GM18511 (cell line): ENCODE measurements around the gene ERC1.
"Not testable (repeated sequence)": the region's sequence is repeated elsewhere in the genome, so short reads cannot be mapped to it uniquely, and the experiment has no call there.

ENCODE experiments used
- ATAC-seq: cut with Tn5 transposase; IDR thresholded peaks from one replicate; pipeline ENCODE4 v1.9.1; 2021; ENCODE audit warnings: mild to moderate bottlenecking, moderate library complexity; ENCODE audit not compliant: unreplicated experiment

The ERC1 gene

DNA sequence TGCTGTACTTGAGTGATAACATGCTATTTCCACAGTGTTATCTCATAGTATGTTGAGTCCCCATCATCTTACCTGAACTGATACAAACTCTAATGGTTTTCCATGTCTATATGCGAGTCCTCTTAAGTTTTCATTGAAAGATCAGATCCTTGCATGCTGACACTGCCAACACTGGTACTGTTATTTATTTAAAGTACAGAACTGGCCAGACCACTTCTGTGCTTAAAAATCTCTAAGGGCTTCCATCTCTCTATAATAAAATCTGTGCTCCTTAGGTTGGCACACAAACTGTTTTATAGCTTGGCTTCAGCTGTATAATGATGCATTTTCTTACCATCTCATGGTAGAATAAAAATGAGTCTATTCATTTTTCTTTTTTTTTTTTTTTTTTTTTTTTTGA is 188.1 kb downstream of the ERC1 start:
- ATAC-seq: no peak

DNA sequence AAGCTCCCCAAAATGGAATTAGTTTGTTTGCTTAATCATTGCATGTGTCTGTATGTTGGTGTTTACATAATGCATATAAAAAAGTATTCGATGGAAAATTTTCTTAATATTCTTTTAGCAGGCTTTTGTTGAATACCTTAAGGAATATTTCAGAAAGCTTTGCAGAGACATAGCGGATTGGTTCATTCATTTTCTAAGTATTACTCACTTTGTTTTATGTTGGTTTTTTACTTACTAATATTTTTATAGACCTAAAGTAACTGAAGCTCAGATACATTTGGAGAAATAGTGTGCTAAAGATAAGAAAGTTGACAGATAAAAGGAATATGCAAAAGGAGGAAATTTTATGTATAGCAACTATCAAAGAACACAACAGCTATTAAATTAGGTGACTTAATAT is 191.0 kb downstream of the ERC1 start:
- no peak for ATAC-seq

DNA sequence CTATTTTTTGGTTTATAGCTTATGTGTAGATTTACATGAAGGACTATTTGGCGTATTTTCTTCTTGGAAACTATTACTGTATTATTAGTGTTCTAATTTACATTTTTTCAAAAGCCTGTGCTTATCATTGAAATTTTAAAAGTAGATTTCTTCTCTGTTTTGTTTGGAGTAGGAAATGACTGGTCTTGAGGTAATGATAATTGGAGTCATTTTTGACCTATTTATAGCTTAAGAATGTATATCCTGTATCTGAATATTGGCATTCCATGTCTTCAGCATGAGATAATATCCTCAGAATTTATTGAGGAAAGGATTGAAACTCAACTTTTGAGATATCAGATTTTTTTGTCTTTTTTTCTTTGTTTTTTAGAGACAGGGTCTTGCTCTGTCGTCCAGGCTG is 193.4 kb downstream of the ERC1 start:
- ATAC-seq: no peak

DNA sequence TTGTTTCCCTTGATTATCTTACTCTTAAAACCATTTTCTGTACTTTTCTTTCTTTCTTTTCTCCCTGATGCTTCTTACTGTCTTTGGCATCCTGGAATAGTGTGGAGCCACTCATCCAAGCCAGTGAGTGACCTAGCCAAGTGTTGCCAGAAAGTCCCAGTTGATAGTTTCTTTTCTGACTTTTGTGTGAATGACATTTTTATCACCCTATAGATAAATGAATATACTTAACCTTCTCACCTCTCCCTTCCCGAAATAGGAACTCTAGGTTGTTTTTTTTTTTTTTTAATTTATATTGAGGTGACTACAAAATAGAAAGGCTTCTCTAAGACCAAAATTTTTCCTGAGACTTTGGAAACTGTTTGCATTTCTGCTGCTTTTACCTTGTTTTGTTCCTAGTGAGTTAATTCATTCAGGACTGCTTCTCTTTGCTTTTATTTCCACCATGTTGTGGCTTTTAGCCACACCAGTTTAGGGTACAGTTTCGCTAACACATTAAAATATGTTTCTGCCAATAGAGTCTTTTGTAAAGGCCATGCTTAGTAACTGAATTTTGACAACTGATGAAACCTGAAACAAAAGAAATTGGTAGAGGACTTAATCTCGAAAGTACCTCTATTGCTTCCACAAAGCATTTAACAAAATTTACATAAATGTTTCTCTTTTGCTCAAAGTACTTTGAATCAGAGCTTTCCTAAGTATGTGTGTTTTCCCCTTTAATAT is 194.6 kb downstream of the ERC1 start:
- ATAC-seq: peak; percentile 54

DNA sequence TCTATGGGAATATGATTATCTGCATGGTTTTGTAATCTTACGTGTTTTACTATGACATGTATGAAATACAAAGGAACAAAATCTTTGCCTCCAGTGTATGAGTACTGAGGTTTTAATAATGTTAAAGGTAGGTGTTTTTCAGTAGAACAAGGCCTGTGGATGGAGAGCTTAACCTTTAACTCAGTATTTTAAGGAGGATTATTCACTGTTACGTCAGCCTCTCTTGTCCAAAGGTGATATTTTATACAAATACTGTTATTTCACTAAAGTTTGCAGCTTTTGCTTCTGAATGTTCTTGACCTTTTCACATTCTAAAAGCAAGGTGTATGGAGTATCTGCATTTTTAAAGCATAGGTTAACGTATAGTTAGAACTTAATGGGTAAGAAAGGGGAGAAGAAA is 195.3 kb downstream of the ERC1 start:
- ATAC-seq: no peak

DNA sequence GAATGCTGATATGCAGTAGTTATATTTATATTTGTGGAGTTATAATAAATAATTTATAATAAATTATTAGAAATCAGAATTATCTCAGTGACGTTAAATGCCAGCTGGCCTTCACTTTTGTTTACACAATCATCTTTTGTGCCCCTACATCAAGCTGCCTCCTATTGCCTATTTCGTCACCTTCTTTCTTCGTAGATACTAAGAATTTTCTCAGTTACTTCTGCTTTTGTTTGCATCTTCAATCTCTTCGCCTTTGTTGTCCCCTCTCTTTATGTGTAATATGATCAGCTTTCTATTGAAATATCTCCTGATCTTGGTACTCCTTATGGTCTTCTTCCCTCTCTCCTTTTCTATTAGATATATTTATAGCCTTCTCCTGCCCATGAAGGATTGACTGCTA is 197.0 kb downstream of the ERC1 start:
- no peak for ATAC-seq

DNA sequence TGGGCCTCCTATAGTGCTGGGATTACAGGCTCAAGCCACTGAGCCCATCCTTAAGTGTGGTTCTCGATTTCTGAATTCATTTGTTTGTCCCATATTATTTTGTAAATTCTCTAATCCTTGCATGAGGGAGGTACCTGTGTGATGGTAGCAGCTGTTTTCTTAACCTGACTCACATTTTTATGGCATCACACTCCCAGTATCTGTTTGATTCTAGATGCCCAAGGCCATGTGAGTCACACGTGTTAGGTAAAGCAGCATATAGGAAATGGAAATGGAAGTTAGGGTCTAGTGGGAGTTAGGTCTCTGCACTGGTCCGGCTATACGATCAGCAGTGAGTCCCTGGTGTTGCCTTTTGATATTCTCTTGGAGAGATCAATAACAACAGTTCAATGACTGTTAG is 198.1 kb downstream of the ERC1 start:
- no peak for ATAC-seq

DNA sequence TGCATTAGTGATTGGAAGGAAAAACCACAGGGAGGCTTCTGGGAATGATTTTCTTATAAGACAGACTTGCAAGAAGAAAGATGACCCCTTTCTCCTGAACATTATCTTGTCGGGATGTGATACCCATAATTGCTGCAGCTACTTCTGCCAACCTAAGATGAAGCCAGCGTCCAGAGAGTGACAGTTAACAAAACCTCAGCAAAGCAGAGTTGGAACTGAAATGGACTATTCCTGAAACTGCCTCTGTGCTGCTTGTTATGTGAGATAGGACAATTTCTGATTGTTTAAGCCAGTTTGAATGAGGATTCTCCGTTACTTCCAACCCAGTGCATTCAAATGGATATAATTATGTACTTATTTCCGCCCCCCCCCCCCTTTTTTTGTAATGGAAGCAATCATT is 204.5 kb downstream of the ERC1 start:
- no peak for ATAC-seq

DNA sequence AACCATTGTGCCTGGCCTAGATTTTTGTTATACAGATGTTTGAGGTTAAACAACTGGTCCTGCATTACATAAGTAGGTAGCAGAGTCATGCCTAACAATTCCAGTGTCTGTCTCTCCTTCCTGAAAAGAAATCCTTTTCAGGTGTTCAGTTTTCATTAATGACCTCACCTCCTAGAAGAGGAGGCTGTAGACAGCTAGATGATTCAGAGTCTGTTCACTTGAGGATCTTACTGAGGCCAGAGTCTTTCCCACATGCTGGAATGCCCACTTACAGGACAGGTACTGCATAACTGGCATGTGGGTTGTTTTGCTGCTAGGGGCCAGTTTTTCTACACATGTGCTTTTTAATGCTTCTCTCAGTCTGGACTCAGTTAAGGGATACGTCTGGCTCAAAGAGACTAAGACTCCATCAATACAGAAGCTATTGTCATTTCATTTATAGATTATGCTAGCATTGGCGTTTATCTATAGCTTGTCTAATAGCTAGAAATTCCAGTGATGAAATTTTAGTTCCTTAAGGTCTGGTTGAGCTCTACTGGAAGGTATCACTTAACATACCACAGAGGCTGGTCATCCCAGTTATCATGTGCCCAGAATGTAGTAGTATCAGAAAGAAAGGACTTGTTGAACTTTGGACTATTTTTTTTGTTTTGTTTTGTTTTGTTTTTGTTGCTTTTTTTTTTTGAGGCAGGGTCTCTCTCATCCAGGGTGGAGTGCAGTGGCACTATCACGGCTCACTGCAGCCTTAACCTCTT is 206.4 kb downstream of the ERC1 start:
- no peak for ATAC-seq

DNA sequence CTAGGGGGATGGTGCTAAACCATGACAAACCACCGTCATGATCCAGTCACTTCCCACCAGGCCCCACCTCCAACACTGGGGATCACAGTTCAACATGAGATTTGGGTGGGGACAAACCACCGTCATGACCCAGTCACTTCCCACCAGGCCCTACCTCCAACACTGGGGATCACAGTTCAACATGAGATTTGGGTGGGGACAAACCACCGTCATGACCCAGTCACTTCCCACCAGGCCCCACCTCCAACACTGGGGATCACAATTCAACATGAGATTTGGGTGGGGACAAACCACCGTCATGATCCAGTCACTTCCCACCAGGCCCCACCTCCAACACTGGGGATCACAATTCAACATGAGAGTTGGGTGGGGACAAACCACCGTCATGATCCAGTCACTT is 207.8 kb downstream of the ERC1 start:
- ATAC-seq: not testable (repeated sequence)

DNA sequence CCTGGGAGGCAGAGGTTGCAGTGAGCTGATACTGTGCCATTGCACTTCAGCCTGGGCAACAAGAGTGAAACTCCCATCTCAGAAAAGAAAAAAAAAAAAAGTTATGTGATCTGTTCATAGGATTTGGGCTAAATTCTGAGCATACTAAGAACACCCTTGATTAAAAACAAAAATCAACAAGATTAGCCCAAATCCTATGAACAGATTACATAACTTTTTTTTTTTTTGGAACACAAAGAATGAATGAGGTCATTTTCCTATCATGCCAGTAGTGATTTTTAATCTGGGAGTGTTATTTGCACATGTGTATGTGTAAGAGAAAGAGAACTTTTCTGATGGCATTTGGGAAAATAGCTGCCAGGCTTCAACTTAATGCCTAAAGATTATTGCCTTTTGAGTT is 208.7 kb downstream of the ERC1 start:
- no peak for ATAC-seq

DNA sequence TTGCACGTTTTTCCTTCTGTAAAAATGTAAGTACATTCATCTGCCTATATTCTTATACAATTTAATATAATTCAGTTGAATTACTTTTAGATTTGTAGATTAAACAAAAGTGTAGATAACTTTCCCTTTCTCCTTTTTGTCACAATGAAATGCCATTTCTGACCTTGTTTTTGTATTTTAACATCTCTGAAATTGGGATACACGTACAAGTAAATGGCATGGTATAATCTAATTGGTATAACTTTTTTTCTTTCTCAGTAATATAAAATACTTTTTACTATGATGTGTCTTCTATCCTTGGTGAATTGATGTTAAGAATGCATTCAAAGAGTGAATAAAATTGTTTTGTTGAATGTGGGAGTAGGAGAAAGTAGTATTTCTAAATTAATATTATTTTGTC is 210.0 kb downstream of the ERC1 start:
- no peak for ATAC-seq

DNA sequence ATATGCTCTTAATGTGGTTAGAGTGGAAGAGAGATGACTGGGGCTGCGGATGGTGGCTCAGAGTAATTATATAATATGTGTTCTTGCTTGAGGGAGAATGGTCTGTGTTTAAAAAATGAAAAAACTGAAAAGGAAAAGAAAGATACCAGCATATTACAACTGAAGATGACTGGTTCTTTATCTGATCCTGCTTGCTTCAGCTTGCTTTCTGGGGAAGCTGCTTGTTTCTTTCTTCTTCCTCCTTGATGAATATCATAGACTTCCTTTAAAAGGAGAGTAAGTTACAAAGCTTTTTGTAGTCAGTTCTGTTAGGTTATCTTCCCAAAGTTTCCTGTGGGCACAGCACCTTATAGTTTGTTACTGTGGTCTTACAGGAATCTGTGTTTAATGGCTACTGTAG is 210.9 kb downstream of the ERC1 start:
- ATAC-seq: no peak

DNA sequence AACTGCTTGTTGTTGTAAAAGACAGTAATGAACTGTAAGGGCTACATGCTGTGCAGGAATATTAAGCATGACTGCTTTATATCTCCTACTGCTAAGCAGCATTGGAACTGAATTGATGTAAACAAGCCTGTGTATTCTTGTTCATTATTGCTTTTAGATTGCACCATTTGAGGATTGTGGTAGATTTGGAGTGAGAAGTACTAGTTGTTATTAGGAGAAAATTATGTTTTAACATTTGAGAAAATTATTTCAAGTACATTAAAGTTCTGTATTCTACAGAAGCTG is 212.7 kb downstream of the ERC1 start:
- ATAC-seq: no peak

DNA sequence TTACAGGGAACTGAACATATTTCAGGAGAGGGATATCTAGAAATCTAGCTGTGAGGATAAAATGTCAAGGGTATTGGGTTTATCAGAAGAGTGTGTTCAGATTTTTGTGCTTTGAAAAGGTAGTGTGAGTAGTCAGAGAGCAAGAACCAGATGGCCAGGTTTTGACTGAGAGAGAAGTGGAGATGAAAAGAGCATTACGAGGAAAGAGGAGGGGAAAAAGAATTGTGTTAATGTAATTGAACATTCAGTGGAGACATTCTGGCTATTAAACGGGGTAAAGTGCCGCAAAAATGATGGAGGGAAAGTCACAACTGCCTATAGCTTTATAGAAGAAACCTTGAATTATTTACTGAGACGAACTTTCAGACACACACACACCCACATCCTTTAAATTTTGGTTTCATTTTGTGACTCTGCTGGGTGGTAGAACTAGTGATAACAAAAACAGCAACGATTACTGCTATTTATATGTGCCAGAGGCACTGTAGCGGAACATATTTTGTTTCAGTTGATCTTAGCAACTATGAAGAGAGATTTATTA is 213.6 kb downstream of the ERC1 start:
- peak; percentile 84 for ATAC-seq

DNA sequence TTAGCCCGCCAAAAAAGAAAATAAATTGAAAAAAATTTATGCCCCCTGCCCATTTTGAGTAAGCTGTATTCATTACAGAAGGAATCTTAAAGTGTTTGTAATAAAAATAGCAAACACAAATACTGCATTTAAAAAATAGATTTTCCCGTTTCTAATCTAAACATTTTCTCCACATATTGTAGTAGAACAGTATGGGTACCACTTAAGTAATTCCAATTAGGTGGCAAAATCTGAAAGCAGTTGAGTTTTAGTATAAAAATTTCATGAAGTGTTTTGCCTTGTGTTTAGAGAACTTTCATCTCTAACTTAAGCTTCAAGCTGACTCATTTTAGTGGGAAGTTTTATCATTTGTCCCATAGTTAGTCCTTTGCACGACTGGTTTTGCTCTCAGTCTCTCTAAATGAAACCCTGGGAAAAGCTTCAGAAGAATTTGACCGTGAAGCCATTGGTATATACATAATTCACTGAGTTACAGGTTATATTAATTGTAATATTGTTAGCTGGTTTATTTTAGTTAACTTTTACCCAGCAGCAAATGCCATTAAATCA is 214.6 kb downstream of the ERC1 start:
- no peak for ATAC-seq

DNA sequence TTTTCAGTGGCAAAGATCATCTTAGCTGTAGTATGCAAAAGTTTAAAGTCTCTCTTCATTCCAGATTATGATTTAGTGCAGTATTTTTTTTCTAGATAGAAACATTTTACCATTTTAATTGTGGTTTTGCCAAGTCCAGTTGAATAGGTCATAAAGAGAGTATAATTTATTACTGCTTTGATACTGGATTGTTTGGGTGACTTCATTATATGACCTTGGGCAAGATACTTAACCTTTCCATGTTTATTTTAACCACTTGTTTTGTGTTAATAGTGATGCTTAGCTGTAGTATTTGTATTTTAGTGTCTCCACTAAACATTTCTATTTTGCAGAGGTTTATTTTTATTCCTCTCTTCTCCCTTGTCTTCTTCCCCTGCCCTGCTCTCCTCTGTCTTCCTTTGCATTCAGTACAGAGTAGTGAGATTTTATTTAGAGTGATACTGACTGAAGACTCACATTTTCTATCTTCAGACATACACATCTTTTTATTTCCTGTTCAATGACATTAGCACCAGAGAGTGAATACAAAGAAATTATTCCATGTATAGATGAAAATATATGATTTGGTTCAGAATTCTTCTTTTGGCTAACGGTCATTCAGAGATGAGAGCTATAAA is 215.2 kb downstream of the ERC1 start:
- ATAC-seq: no peak

DNA sequence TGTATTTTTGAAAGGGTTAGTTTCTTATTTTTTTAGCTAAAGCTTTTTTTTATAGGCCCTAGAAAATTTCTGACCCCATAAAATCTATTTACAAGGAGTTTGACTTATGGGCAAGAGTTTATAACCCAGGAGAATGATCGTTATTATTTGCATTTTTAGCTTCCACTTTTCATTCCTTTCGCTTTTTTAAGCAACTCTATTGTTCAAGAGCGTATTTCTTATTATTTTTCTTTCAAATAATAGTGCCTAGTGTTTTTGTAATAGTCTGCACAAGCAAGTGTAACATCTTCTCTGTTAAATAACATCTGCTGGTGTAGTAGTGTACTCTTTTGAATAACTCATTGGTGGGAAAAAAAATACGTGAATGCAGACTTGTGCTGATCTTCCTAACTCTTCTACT is 216.3 kb downstream of the ERC1 start:
- no peak for ATAC-seq

DNA sequence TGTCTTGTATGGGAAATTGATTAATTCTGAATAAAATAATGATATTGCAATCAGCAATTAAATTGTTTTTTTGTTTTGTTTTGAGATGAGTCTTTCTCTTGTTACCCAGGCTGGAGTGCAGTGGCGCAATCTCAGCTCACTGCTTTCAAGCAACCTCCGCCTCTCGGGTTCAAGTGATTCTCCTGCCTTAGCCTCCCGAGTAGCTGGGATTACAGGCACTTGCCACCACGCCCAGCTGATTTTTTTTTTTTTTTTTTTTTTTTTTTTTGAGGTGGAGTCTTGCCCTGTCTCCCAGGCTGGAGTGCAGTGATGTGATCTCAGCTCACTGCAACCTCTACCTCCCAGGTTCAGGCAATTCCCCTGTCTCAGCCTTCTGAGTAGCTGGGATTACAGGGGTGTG is 217.7 kb downstream of the ERC1 start:
- not testable (repeated sequence) for ATAC-seq

DNA sequence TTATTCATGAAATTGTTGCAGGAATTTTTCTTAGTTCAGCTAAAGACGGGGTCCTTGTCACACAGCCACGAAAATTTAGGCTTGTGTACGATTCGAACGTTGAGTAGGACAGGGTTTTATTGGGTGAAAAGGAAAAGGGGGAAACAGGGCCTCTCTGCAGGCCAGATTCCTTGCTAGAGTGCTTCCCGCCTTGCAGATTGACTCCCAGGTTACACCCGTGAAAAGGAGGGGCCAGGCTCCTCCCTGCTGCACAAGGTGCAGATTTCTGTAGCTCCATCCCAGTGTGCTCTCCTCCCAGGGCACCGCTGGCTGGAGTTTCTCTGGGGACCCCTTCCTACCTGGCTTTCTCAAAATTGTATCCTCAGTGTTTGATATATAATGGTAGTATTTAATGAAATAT is 221.5 kb downstream of the ERC1 start:
- no peak for ATAC-seq

DNA sequence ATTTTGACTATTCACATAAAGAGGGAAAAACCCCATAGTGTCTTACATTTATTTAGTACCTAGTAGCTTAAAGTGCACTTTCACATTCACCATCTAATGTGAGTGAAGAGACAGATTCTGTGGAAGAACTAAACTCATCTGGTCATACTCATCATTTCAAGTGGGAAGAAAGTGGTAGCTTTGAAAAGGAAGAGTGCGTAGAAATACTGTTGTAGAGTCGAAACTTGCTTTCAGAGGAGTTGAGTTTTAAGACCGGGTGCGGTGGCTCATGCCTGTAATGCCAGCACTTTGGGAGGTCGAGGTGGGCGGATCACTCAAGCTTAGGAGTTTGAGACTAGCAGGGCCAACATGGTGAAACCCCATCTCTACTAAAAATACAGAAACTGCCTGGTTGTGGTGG is 222.2 kb downstream of the ERC1 start:
- ATAC-seq: no peak

DNA sequence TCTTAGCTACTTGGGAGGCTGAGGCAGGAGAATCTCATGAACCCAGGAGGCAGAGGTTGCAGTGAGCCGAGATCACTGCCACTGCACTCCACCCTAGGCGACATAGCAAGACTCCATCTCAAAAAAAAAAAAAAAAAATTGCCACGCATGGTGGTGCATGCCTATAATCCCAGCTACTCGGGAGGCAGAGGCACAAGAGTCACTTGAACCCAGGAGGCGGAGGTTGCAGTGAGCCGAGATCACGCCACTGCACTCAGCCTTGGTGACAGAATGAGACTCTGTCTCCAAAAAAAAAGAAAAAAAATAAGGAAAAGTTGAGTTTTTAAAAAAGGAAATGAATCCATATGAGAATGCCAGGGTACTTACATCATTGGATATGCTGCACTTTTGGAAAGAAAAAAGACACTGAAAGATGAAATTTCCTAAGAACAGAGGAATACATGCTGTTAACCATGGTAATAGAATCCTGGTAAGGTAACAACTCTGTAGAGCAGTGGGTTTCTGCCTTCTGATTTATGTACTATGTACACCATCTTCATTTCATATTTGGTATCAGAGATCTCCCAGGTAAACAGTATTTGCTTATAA is 222.7 kb downstream of the ERC1 start:
- ATAC-seq: no peak
